HL-60 (cell line): ENCODE data around the gene ZSWIM4.

Experiments used
- DNase-seq, 2 experiments: peaks; one replicate each; pipeline ENCODE4 v3.0.0-alpha.2; 2010 to 2020; ENCODE audit warnings: low read depth in 1 of 2, low spot score in 1 of 2
- H3K27ac ChIP-seq: fragments of 250-450 bp; sonication (Bioruptor Pico); replicated peaks from 2 replicates; pipeline ENCODE4 v1.5.1; 2020; ENCODE audit warnings: mild to moderate bottlenecking, moderate library complexity
- H3K27me3 ChIP-seq: fragments of 250-450 bp; sonication (Bioruptor Pico); 2 replicates; pipeline ENCODE4 v1.5.1; 2021; ENCODE audit warnings: mild to moderate bottlenecking, moderate library complexity; ENCODE audit not compliant: insufficient read depth, poor library complexity, severe bottlenecking
- H3K4me3 ChIP-seq: replicated peaks from 2 replicates; pipeline ENCODE4 v1.5.1; 2011; ENCODE audit warnings: mild to moderate bottlenecking, control low read depth, low read length; ENCODE audit not compliant: insufficient read depth
- CTCF ChIP-seq: IDR thresholded peaks from one replicate; pipeline ENCODE4 v1.5.1; 2011; ENCODE audit warnings: low read length, control low read depth, inconsistent platforms; ENCODE audit not compliant: insufficient read depth
- GABPA ChIP-seq: IDR thresholded peaks from 2 replicates; pipeline ENCODE4 v1.6.1; 2012; ENCODE audit warnings: low read depth
- POLR2AphosphoS5 ChIP-seq: IDR thresholded peaks from 2 replicates; pipeline ENCODE4 v1.6.1; 2012; ENCODE audit warnings: low read depth
- REST ChIP-seq: IDR thresholded peaks from 2 replicates; pipeline ENCODE4 v1.6.1; 2012; ENCODE audit warnings: low read depth; ENCODE audit not compliant: insufficient replicate concordance
- SPI1 ChIP-seq: IDR thresholded peaks from 2 replicates; pipeline ENCODE4 v1.6.1; 2012; ENCODE audit warnings: low read depth, mild to moderate bottlenecking, borderline replicate concordance

The ZSWIM4 gene

GRCh38 chr19:13770013-13770635 lies 25.1 kb upstream of the ZSWIM4 start:
- no peak for DNase-seq
- TF ChIP-seq GABPA, result no peak
- no peak for TF ChIP-seq REST
- H3K27ac ChIP-seq, result no peak overlapping the region
- no peaks in the 10 kb centered on the region for H3K27me3 ChIP-seq
- no peak overlapping the region for H3K4me3 ChIP-seq

DNA sequence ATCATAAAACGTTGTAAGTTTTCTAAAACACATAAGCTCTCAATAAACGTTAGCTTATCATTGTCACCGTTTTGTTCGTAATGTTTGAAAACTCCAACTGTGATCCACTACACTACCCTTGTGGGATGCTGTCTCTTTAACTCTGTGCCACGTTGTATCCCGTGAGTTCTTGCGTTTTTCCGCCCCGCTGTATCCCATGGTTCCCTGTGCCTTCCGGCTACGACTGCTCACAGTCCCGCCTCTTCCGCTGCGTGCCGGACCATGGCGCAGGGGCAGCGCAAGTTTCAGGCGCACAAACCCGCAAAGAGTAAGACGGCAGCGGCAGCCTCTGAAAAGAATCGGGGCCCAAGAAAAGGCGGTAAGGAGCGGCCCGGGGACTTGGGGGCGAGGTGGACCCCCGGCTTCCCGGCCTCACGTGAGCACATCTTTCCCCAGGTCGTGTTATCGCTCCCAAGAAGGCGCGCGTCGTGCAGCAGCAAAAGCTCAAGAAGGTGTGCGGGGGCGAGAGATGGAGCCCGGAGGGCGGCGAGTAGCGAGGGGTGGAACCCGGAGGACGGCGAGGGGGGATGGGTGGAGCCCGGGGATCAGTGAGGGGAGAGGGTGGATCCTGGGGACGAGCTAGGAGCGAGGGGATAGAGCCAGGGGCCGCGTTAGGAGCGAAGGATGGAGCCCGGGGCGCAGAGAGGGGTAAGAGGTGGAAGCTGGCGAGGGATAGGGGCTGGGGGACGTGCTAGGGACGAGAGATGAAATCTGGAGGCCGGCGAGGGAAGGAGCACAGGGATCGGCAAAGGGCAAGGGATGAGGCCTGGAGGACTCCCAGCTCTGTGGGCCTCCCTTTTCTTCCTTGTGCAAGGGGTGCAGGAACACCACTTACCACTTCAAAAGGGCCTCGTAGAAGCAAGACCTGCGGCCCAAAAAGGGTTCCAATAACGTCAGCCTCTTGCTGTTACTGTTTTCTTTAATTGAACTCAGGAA lies 20.7 kb upstream of the ZSWIM4 start, which contains the start of gene C19orf53:
TSS of gene C19orf53 (plus strand) at position 240 of the 975 bp plus-strand sequence. CDS start at position 262, 22 bp downstream.
- H3K4me3 ChIP-seq, result peak within 1 kb of the TSS; percentile 98
- no peaks in the 10 kb centered on the region for H3K27me3 ChIP-seq
- peak within 1 kb of the TSS; percentile 83 for H3K27ac ChIP-seq
- DNase-seq, result peak; percentile 88 to 94
- TF ChIP-seq CTCF (no peak), GABPA (peak; percentile 95), POLR2AphosphoS5 (peak; percentile 99), SPI1 (peak; percentile 26; the same call in 1 of the 2 replicates), REST (peak; percentile 37)

DNA sequence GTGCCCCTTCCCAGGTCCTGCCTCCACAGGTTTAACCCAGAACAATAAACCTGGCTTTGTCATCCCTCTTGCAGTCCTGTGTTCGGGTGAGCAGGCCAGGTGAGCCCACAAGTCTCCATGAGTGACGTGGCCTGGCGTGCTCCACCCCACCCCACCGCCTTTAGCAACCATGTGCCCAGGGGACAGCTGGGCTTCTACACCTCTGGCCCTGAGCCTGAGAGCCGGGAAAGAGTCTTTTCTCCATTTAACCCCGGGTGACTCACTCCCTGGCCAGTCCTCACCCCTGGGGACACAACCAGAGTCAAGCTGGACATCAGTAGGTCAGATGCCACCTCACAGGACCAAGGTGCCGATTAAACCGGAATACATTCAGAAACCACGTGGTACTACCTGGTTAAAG lies 16.8 kb upstream of the ZSWIM4 start:
- H3K27me3 ChIP-seq, result no peaks in the 10 kb centered on the region
- H3K27ac ChIP-seq, result no peak overlapping the region
- no peak for TF ChIP-seq GABPA
- TF ChIP-seq CTCF, result no peak
- no peak for TF ChIP-seq REST
- TF ChIP-seq SPI1, result no peak
- TF ChIP-seq POLR2AphosphoS5, result no peak; the same call in 1 of the 2 replicates
- H3K4me3 ChIP-seq, result no peak overlapping the region
- no peak for DNase-seq
